Endothelial cell of umbilical vein (primary cell): Measurements from ENCODE around the gene RRP15. TPM values are rescaled to one million over a fixed set of nuclear protein-coding genes. Genes with fewer than 3 reads are reported as not detected.

Experiments
- BruUV-seq: library from RNA; stranded (reverse); fragments of 400-500 nt; replicated peaks from 2 replicates; lab custom pipeline; 2021; lab: Mats Ljungman, UMichigan
- CTCF ChIA-PET: fragments of 300-600, 350-600 bp; sonication (Branson Sonifier 250); formaldehyde crosslinking; loops from one replicate; lab custom pipeline; 2021; ENCODE audit warnings: antibody characterized with exemption, inconsistent platforms; lab: Charles Lee
- POLR2A ChIA-PET: fragments of 300-600, 350-600 bp; sonication (Branson Sonifier 250); formaldehyde crosslinking; loops from one replicate; lab custom pipeline; 2021; ENCODE audit warnings: antibody characterized with exemption, inconsistent platforms; lab: Charles Lee
- DNase-seq: peaks from one replicate; pipeline ENCODE4 v3.0.0-alpha.2; 2011; ENCODE audit warnings: low read depth, low spot score
- FAIRE-seq: peaks from 2 replicates; lab custom pipeline; 2011; peaks lifted over from hg19 to GRCh38; lab: Jason Lieb, UNC
- H2AFZ ChIP-seq: 2 replicates; pipeline ENCODE4 v1.6.0; 2012; ENCODE audit warnings: low read depth, low read length, control low read depth, inconsistent platforms
- H3K27ac ChIP-seq: 2 replicates; pipeline ENCODE4 v1.5.1; 2011; ENCODE audit warnings: low read depth, mild to moderate bottlenecking, control low read depth, low read length, moderate library complexity; ENCODE audit not compliant: insufficient read depth
- H3K27me3 ChIP-seq, 2 experiments: 2 replicates each; pipeline versions ENCODE4 v1.6.0 to v1.6.1; 2011; ENCODE audit warnings: low read length in 2 of 2, mixed read lengths in 1 of 2; ENCODE audit not compliant: control insufficient read depth in 2 of 2, insufficient read depth in 2 of 2
- H3K36me3 ChIP-seq, 2 experiments: 2 replicates in 1 of 2; 3 replicates in 1 of 2; pipeline ENCODE4 v1.5.1; 2011; ENCODE audit warnings: low read length in 2 of 2, mild to moderate bottlenecking in 1 of 2, moderate library complexity in 1 of 2; ENCODE audit not compliant: control insufficient read depth in 2 of 2, insufficient read depth in 2 of 2; ENCODE audit errors: extremely low read depth in 1 of 2
- H3K4me1 ChIP-seq: 3 replicates; pipeline ENCODE4 v1.5.1; 2011; ENCODE audit warnings: mild to moderate bottlenecking, low read length; ENCODE audit not compliant: control insufficient read depth, insufficient read depth; ENCODE audit errors: extremely low read depth
- H3K4me2 ChIP-seq: 2 replicates; pipeline ENCODE4 v1.6.1; 2011; ENCODE audit warnings: low read length, control low read depth, mixed read lengths; ENCODE audit not compliant: insufficient read depth
- H3K4me3 ChIP-seq, 3 experiments: fragments of 200-600 bp in 1 of 3; sonication (generic), shearing (Covaris generic) in 1 of 3; replicated peaks in 1 of 3; 2 replicates each; pipeline ENCODE4 v1.5.1; 2011 to 2016; ENCODE audit warnings: control low read depth in 3 of 3, low read length in 3 of 3, mild to moderate bottlenecking in 2 of 3, inconsistent platforms in 1 of 3, low read depth in 1 of 3, moderate library complexity in 1 of 3; ENCODE audit not compliant: insufficient read depth in 1 of 3
- H3K79me2 ChIP-seq: 2 replicates; pipeline ENCODE4 v1.6.0; 2012; ENCODE audit warnings: low read length, inconsistent platforms; ENCODE audit not compliant: control insufficient read depth, insufficient read depth
- H3K9ac ChIP-seq: replicated peaks from 2 replicates; pipeline ENCODE3; 2011; ENCODE audit warnings: low read length, control low read depth; ENCODE audit not compliant: insufficient read depth; ENCODE audit errors: extremely low read depth
- H3K9me1 ChIP-seq: replicated peaks from 3 replicates; pipeline ENCODE4 v1.6.0; 2011; ENCODE audit warnings: mild to moderate bottlenecking, low read length; ENCODE audit not compliant: control insufficient read depth, insufficient read depth; ENCODE audit errors: extremely low read depth
- H3K9me3 ChIP-seq: replicated peaks from 2 replicates; pipeline ENCODE4 v1.5.1; 2012; ENCODE audit warnings: low read length, inconsistent platforms; ENCODE audit not compliant: control insufficient read depth, insufficient read depth
- H4K20me1 ChIP-seq: replicated peaks from 2 replicates; pipeline ENCODE3; 2011; ENCODE audit warnings: mild to moderate bottlenecking, low read length; ENCODE audit not compliant: control insufficient read depth, insufficient read depth; ENCODE audit errors: extremely low read depth
- CTCF ChIP-seq, 2 donors: IDR thresholded peaks; 1 replicate in 1 of 2; 2 replicates in 1 of 2; pipeline ENCODE4 v1.5.1; 2011; ENCODE audit warnings: low read length in 2 of 2, mild to moderate bottlenecking in 2 of 2, moderate library complexity in 2 of 2, control low read depth in 1 of 2, inconsistent platforms in 1 of 2, low read depth in 1 of 2; ENCODE audit not compliant: insufficient read depth in 1 of 2; ENCODE audit errors: extremely low read depth in 1 of 2
- FOS ChIP-seq: IDR thresholded peaks from 2 replicates; pipeline ENCODE4 v1.6.1; 2011; ENCODE audit warnings: mild to moderate bottlenecking, low read length, moderate library complexity, borderline replicate concordance; ENCODE audit not compliant: insufficient read depth
- MYC ChIP-seq: IDR thresholded peaks from one replicate; pipeline ENCODE4 v1.6.1; 2011; ENCODE audit warnings: mild to moderate bottlenecking, low read depth, low read length
- dilution Hi-C: fragments of 300-500 bp; cut with MboI; formaldehyde crosslinking; loops from one replicate; pipeline ENCODE4 v1.15.0; 2019; ENCODE audit warnings: low sequenced_read_pairs; ENCODE audit not compliant: extremely low pct_ligation_motif_present
- intact Hi-C: fragments of 100-400 bp; cut with micrococcal nuclease; formaldehyde crosslinking; loops from one replicate; pipeline ENCODE4 v1.10.0; 2022
- polyA plus RNA-seq, 4 experiments: library from polyadenylated mRNA; depleted of rRNA in 3 of 4; stranded (reverse) in 3 of 4; unstranded in 1 of 4; fragments of >200 nt; gene quantifications; 2 replicates each; pipeline versions ENCODE4 v1.2.1 to v1.2.3, GENCODE V29; 2011 to 2012; ENCODE audit warnings: missing spikeins in 1 of 4
- total RNA-seq: library from RNA; stranded (reverse); gene quantifications from 2 replicates; pipeline ENCODE4 v1.2.3, GENCODE V29; 2021

RRP15 gene
- total and polyA plus RNA-seq, 2 donors (not counting 3 experiments of a cell fraction or from before 2014, with no cell fraction given) = 1.0 to 17.3 TPM

GRCh38 chr1:218330043-218330623, 45.0 kb downstream of the RRP15 start:
- intact Hi-C loops = loop anchor here (1.0 to 10.0 kb wide), 10 partner anchors 262 to 1331 kb away; no protein-coding TSS in a partner anchor

More at GRCh38 chr1:218330043-218330623, 45.0 kb downstream of the RRP15 start:
- BruUV-seq = no TSS peak
- Histone ChIP-seq H3K4me1 (peaks cover 2% of the 10 kb centered on the region), H3K27ac (no peak overlapping the region), H3K36me3 (no peaks in the 10 kb centered on the region), H3K9me3 (no peaks in the 10 kb centered on the region), H3K4me2 (no peak overlapping the region), H2AFZ (no peak overlapping the region), H4K20me1 (no peaks in the 10 kb centered on the region), H3K27me3 (no peaks in the 10 kb centered on the region), H3K4me3 (no peak overlapping the region), H3K9me1 (no peaks in the 10 kb centered on the region), H3K79me2 (peaks cover 2% of the 10 kb centered on the region), H3K9ac (peak overlapping the region; percentile 2)
- dilution Hi-C loops = no loop called here
- TF ChIP-seq MYC = no peak
- no peak for TF ChIP-seq FOS
- TF ChIP-seq CTCF (IDR thresholded peaks at IDR 0.05; ENCODE audit: extremely low read depth in 1 of 2, insufficient read depth in 1 of 2, low read depth in 1 of 2, low read length in 2 of 2) = peak; percentile 20 to 32
- POLR2A ChIA-PET = no interaction called here
- CTCF ChIA-PET = interaction anchor here (0.6 to 6.0 kb wide), 54 partner anchors 9 to 1483 kb away, joined by 3 to 55 read pairs (median 3); partner anchors contain the start of gene RRP15
- peak; percentile 54 for FAIRE-seq
- peak; percentile 64 for DNase-seq
